Measurements from ENCODE around the gene PTTG1IP. TPM values are rescaled to one million over a fixed set of nuclear protein-coding genes. Genes with fewer than 3 reads are reported as not detected.

PTTG1IP gene
- total and polyA plus RNA-seq, 2 donors (not counting 1 experiment from before 2014, with no cell fraction given): 30.7 to 58.6 TPM

- 99% methylated on average over 26 of the region's 30 CpGs for WGBS (ENCODE audit: insufficient coverage)
- Mint-ChIP-seq H3K4me3 (no peak overlapping the region), H3K27me3 (no peaks in the 10 kb centered on the region), H3K9me3 (ENCODE audit: insufficient read depth) (no peaks in the 10 kb centered on the region), H3K4me1 (peaks cover 19% of the 10 kb centered on the region), H3K27ac (peak overlapping the region; percentile 26)
- ChIA-PET POLR2A (no interaction called here), CTCF (no interaction called here)
- no peaks in the 10 kb centered on the region for H3K27me3 ChIP-seq (replicated peaks in 1 of 4; ENCODE audit: control extremely low read depth in 1 of 4, control insufficient read depth in 3 of 4, insufficient read depth in 4 of 4, low read length in 3 of 4)
- H3K4me1 ChIP-seq (ENCODE audit: control insufficient read depth in 2 of 2, insufficient read depth in 2 of 2, low read length in 2 of 2): peaks cover 5 to 16% of the 10 kb centered on the region in 2 donors
- H3K36me3 ChIP-seq (replicated peaks in 1 of 2; ENCODE audit: control extremely low read depth in 1 of 2, control insufficient read depth in 1 of 2, extremely low read depth in 1 of 2, insufficient read depth in 2 of 2, low read length in 1 of 2): peaks cover 11 to 90% of the 10 kb centered on the region in 2 experiments
- intact Hi-C loops (cut with micrococcal nuclease): no loop called here
- no peak overlapping the region for H3K27ac ChIP-seq (ENCODE audit: low read length in 2 of 2)
- ATAC-seq (ENCODE audit: low read depth): no peak
- peaks cover 78% of the 10 kb centered on the region for H4K20me1 ChIP-seq (ENCODE audit: control insufficient read depth, insufficient read depth, low read length, poor library complexity, severe bottlenecking)
- H2AFZ ChIP-seq (ENCODE audit: insufficient read depth, low read depth, low read length, poor library complexity, severe bottlenecking): no peak overlapping the region
- no peak overlapping the region for H3K4me2 ChIP-seq (replicated peaks; ENCODE audit: low read depth, low read length, poor library complexity, severe bottlenecking)
- TF ChIP-seq CTCF (IDR thresholded peaks at IDR 0.05) (no peak), EZH2 (IDR thresholded peaks at IDR 0.05; ENCODE audit: borderline replicate concordance, insufficient read depth, low read depth, low read length, poor library complexity, severe bottlenecking) (no peak)
- peaks cover 33% of the 10 kb centered on the region for H3K79me2 ChIP-seq (ENCODE audit: control insufficient read depth, insufficient read depth, low read length)
- no peak for DNase-seq
- no peaks in the 10 kb centered on the region for H3K9me3 ChIP-seq (ENCODE audit: control extremely low read depth in 1 of 3, control insufficient read depth in 2 of 3, insufficient read depth in 1 of 3, low read length in 2 of 3)
- H3K9ac ChIP-seq (ENCODE audit: low read length): no peak overlapping the region
- no peak overlapping the region for H3K4me3 ChIP-seq (ENCODE audit: control extremely low read depth in 1 of 5, extremely low read depth in 1 of 5, insufficient read depth in 1 of 5, low read depth in 2 of 5, low read length in 4 of 5)
Measured at GRCh38 chr21:44902268-44903049, 29.0 kb upstream of the PTTG1IP start.

- Mint-ChIP-seq H3K27me3 (no peaks in the 10 kb centered on the region), H3K27ac (no peak overlapping the region), H3K4me1 (peaks cover 15% of the 10 kb centered on the region), H3K9me3 (ENCODE audit: insufficient read depth) (no peaks in the 10 kb centered on the region), H3K4me3 (no peak overlapping the region)
- intact Hi-C loops (cut with micrococcal nuclease): no loop called here
- H3K79me2 ChIP-seq (ENCODE audit: control insufficient read depth, insufficient read depth, low read length): peaks cover 23% of the 10 kb centered on the region
- WGBS (ENCODE audit: insufficient coverage): 96% methylated on average over 27 of the region's 27 CpGs
- no peak overlapping the region for H3K27ac ChIP-seq (ENCODE audit: low read length in 2 of 2)
- no peak overlapping the region for H3K9ac ChIP-seq (ENCODE audit: low read length)
- no peak overlapping the region for H3K4me3 ChIP-seq (ENCODE audit: control extremely low read depth in 1 of 5, extremely low read depth in 1 of 5, insufficient read depth in 1 of 5, low read depth in 2 of 5, low read length in 4 of 5)
- no peak for DNase-seq
- H3K9me3 ChIP-seq (ENCODE audit: control extremely low read depth in 1 of 3, control insufficient read depth in 2 of 3, insufficient read depth in 1 of 3, low read length in 2 of 3): no peaks in the 10 kb centered on the region
- no peak overlapping the region for H3K4me2 ChIP-seq (replicated peaks; ENCODE audit: low read depth, low read length, poor library complexity, severe bottlenecking)
- ChIA-PET CTCF (interaction anchor here (1.4 kb wide), 1 partner anchor 9 kb away, joined by 4 read pairs; no protein-coding TSS in a partner anchor), POLR2A (no interaction called here)
- ATAC-seq (ENCODE audit: low read depth): no peak
- H3K4me1 ChIP-seq (ENCODE audit: control insufficient read depth in 2 of 2, insufficient read depth in 2 of 2, low read length in 2 of 2): peaks cover 0 to 10% of the 10 kb centered on the region in 2 donors
- H2AFZ ChIP-seq (ENCODE audit: insufficient read depth, low read depth, low read length, poor library complexity, severe bottlenecking): no peak overlapping the region
- peaks cover 76% of the 10 kb centered on the region for H4K20me1 ChIP-seq (ENCODE audit: control insufficient read depth, insufficient read depth, low read length, poor library complexity, severe bottlenecking)
- H3K36me3 ChIP-seq (replicated peaks in 1 of 2; ENCODE audit: control extremely low read depth in 1 of 2, control insufficient read depth in 1 of 2, extremely low read depth in 1 of 2, insufficient read depth in 2 of 2, low read length in 1 of 2): peaks cover 11 to 91% of the 10 kb centered on the region in 2 experiments
- no peak for TF ChIP-seq CTCF (IDR thresholded peaks at IDR 0.05)
- TF ChIP-seq EZH2 (IDR thresholded peaks at IDR 0.05; ENCODE audit: borderline replicate concordance, insufficient read depth, low read depth, low read length, poor library complexity, severe bottlenecking): no peak
- H3K27me3 ChIP-seq (replicated peaks in 1 of 4; ENCODE audit: control extremely low read depth in 1 of 4, control insufficient read depth in 3 of 4, insufficient read depth in 4 of 4, low read length in 3 of 4): no peaks in the 10 kb centered on the region
Measured at GRCh38 chr21:44901391-44902074, 28.0 kb upstream of the PTTG1IP start.
